CD4-positive, CD25-positive, alpha-beta regulatory T cell (primary cell): ENCODE measurements around the gene PXK. TPM values are rescaled to one million over a fixed set of nuclear protein-coding genes. Genes with fewer than 3 reads are reported as not detected.
A peak's percentile ranks its signal among the peaks of the same experiment; 100 is the strongest.

Experiments used
- ATAC-seq, 2 donors: fragments of 150-1000 bp; cut with Tn5 transposase; one replicate each; pipeline ENCODE4 v1.10.0; 2021; ENCODE audit warnings: low read depth in 2 of 2, moderate number of reproducible peaks in 2 of 2, moderate library complexity in 1 of 2
- DNase-seq, 3 donors: peaks; one replicate each; pipeline versions ENCODE4 v3.0.0 to v3.0.0-alpha.2; 2012 to 2022; ENCODE audit warnings: mixed read lengths in 1 of 3
- H3K27ac ChIP-seq: one replicate; pipeline ENCODE4 v1.7.0; 2013; ENCODE audit warnings: mild to moderate bottlenecking, low read length; ENCODE audit not compliant: insufficient read depth, poor library complexity, severe bottlenecking
- H3K27me3 ChIP-seq: one replicate; pipeline ENCODE4 v1.7.0; 2013; ENCODE audit warnings: low read length; ENCODE audit not compliant: control insufficient read depth, insufficient read depth
- H3K36me3 ChIP-seq: one replicate; pipeline ENCODE4 v1.7.0; 2013; ENCODE audit warnings: mild to moderate bottlenecking, low read length, moderate library complexity; ENCODE audit not compliant: control insufficient read depth, insufficient read depth
- H3K4me1 ChIP-seq: 2 replicates; pipeline ENCODE4 v1.7.0; 2013; ENCODE audit warnings: mild to moderate bottlenecking, low read length; ENCODE audit not compliant: insufficient read depth, control insufficient read depth, poor library complexity, severe bottlenecking
- H3K4me3 ChIP-seq: one replicate; pipeline ENCODE4 v1.7.0; 2013; ENCODE audit warnings: low read depth, mild to moderate bottlenecking, low read length, moderate library complexity
- H3K9me3 ChIP-seq, 2 experiments: 1 replicate in 1 of 2; 2 replicates in 1 of 2; pipeline ENCODE4 v1.7.0; 2013; ENCODE audit warnings: low read length in 2 of 2, mild to moderate bottlenecking in 1 of 2, moderate library complexity in 1 of 2; ENCODE audit not compliant: control insufficient read depth in 2 of 2
- H3K27ac Mint-ChIP-seq, 3 donors: one replicate each; pipeline ENCODE4 v1.8.0; 2020 to 2022; ENCODE audit warnings: mild to moderate bottlenecking in 3 of 3, mixed read lengths in 3 of 3, moderate library complexity in 2 of 3
- H3K27me3 Mint-ChIP-seq: one replicate; pipeline ENCODE4 v1.8.0; 2022; ENCODE audit warnings: mild to moderate bottlenecking, mixed read lengths
- H3K36me3 Mint-ChIP-seq: one replicate; pipeline ENCODE4 v1.8.0; 2020; ENCODE audit warnings: mixed read lengths
- H3K4me1 Mint-ChIP-seq, 4 donors: one replicate each; pipeline ENCODE4 v1.8.0; 2020 to 2022; ENCODE audit warnings: mixed read lengths in 4 of 4, mild to moderate bottlenecking in 1 of 4
- H3K4me3 Mint-ChIP-seq, 4 donors: one replicate each; pipeline ENCODE4 v1.8.0; 2020 to 2022; ENCODE audit warnings: mild to moderate bottlenecking in 4 of 4, mixed read lengths in 4 of 4, moderate library complexity in 3 of 4
- H3K9me3 Mint-ChIP-seq, 7 donors: one replicate each; pipeline ENCODE4 v1.8.0; 2020 to 2022; ENCODE audit warnings: mixed read lengths in 7 of 7, mild to moderate bottlenecking in 3 of 7, moderate library complexity in 2 of 7
- polyA plus RNA-seq, 4 donors: library from polyadenylated mRNA; unstranded; fragments of 300-500 nt; fragmentation: Illumina TruSeq; gene quantifications; one replicate each; pipeline ENCODE4 v1.2.3, GENCODE V29; 2021
- total RNA-seq: library from RNA; stranded (reverse); gene quantifications from one replicate; pipeline ENCODE4 v1.2.3, GENCODE V29; 2022

Gene PXK
- total and polyA plus RNA-seq, 5 donors from 2014 or later: 21.8 to 32.6 (median 31.8) TPM

DNA sequence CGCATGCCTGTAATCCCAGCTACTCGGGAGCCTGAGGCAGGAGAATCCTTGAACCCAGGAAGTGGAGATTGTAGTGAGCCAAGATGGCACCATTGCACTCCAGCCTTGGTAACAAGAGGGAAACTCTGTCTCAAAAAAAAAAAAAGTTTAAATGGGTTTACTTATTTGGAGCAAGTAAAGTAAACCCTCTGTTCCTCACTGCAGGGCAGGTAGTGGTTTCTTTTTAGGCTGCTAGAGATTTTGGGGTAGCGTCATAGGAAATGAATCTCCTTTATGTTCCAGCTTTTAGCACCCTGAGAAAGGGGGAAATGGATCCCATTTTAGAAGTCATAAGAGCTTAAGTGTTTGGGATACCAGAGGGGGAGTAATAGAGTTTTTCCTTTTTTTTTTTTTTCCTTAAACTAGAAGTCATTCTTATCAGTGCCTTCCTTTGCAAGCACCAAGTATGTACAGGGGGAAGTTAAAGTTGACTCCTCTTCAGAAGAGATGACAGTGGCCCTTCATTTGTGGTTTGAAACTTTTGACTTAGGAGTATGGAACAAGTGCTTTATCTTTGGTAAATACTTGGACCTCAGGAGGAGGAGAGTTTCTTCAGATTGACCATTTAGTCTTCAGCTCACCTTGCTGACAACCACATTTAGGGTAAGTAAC is 8.0 kb downstream of the PXK start:
- Mint-ChIP-seq H3K4me3 (no peak overlapping the region), H3K4me1 (peaks cover 0 to 31% (median 23%) of the 10 kb centered on the region in 4 donors), H3K27me3 (no peaks in the 10 kb centered on the region), H3K9me3 (no peaks in the 10 kb centered on the region), H3K27ac (no peak overlapping the region), H3K36me3 (peaks cover 17% of the 10 kb centered on the region)
- H3K4me3 ChIP-seq: no peak overlapping the region
- no peaks in the 10 kb centered on the region for H3K9me3 ChIP-seq
- ATAC-seq (no peak), DNase-seq (no peak)
- peaks cover under 1% of the 10 kb centered on the region for H3K4me1 ChIP-seq
- H3K27me3 ChIP-seq: no peaks in the 10 kb centered on the region
- H3K27ac ChIP-seq: no peak overlapping the region
- H3K36me3 ChIP-seq: peaks cover 3% of the 10 kb centered on the region

GRCh38 chr3:58341376-58341775 is 8.7 kb downstream of the PXK start:
- ATAC-seq (no peak), DNase-seq (no peak)
- Mint-ChIP-seq H3K4me3 (no peak overlapping the region), H3K27me3 (no peaks in the 10 kb centered on the region), H3K4me1 (peaks cover 0 to 31% (median 22%) of the 10 kb centered on the region in 4 donors), H3K9me3 (peaks cover 0 to 1% (median 0%) of the 10 kb centered on the region in 7 donors), H3K36me3 (peaks cover 21% of the 10 kb centered on the region), H3K27ac (no peak overlapping the region)
- Histone ChIP-seq H3K4me1 (no peaks in the 10 kb centered on the region), H3K36me3 (peaks cover 3% of the 10 kb centered on the region), H3K4me3 (no peak overlapping the region), H3K27me3 (no peaks in the 10 kb centered on the region), H3K27ac (no peak overlapping the region), H3K9me3 (no peaks in the 10 kb centered on the region)

- peaks cover 0 to 1% (median 0%) of the 10 kb centered on the region in 7 donors for H3K9me3 Mint-ChIP-seq
- Histone ChIP-seq H3K4me3 (no peak overlapping the region), H3K36me3 (peaks cover 3% of the 10 kb centered on the region), H3K4me1 (no peaks in the 10 kb centered on the region), H3K9me3 (no peaks in the 10 kb centered on the region), H3K27ac (no peak overlapping the region), H3K27me3 (no peaks in the 10 kb centered on the region)
- DNase-seq (no peak), ATAC-seq (no peak)
- peaks cover 5 to 33% (median 19%) of the 10 kb centered on the region in 4 donors for H3K4me1 Mint-ChIP-seq
- peaks cover 24% of the 10 kb centered on the region for H3K36me3 Mint-ChIP-seq
- no peak overlapping the region for H3K4me3 Mint-ChIP-seq
- no peaks in the 10 kb centered on the region for H3K27me3 Mint-ChIP-seq
- H3K27ac Mint-ChIP-seq: no peak overlapping the region
These were observed 10.0 kb downstream of the PXK start for GRCh38 chr3:58342676-58343075.

- Mint-ChIP-seq H3K4me1 (peaks cover 13 to 44% (median 36%) of the 10 kb centered on the region in 4 donors), H3K36me3 (peaks cover 21% of the 10 kb centered on the region), H3K4me3 (no peak overlapping the region), H3K27ac (no peak overlapping the region), H3K9me3 (peaks cover 0 to 1% (median 0%) of the 10 kb centered on the region in 7 donors), H3K27me3 (no peaks in the 10 kb centered on the region)
- peaks cover 8% of the 10 kb centered on the region for H3K4me1 ChIP-seq
- DNase-seq (no peak), ATAC-seq (no peak)
- no peaks in the 10 kb centered on the region for H3K9me3 ChIP-seq
- H3K27me3 ChIP-seq: no peaks in the 10 kb centered on the region
- H3K27ac ChIP-seq: no peak overlapping the region
- H3K36me3 ChIP-seq: peaks cover 3% of the 10 kb centered on the region
- H3K4me3 ChIP-seq: no peak overlapping the region
These were observed 12.8 kb downstream of the PXK start for GRCh38 chr3:58345457-58345856.

DNA sequence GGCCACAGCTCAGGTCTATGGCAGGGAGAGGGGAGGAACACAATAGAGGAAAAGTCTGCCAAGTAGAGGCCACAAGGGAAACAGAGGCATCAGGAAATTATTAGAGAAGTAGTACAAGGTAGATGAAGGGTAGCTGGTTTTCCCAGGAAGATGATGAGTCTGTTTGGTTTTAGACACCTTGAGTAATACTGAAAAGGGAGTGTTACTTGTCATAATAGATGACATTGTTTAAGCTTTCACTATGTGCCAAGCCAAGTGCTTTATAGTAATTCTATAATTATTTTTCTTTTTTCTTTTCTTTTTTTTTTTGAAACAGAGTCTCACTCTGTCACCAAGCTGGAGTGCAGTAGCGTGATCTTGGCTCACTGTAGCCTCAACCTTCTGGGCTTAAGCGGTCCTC is 13.7 kb downstream of the PXK start:
- Histone ChIP-seq H3K27me3 (no peaks in the 10 kb centered on the region), H3K4me3 (no peak overlapping the region), H3K4me1 (peaks cover 8% of the 10 kb centered on the region), H3K27ac (no peak overlapping the region), H3K36me3 (no peaks in the 10 kb centered on the region), H3K9me3 (no peaks in the 10 kb centered on the region)
- Mint-ChIP-seq H3K4me1 (peaks cover 13 to 47% (median 40%) of the 10 kb centered on the region in 4 donors), H3K36me3 (peaks cover 16% of the 10 kb centered on the region), H3K27ac (peak overlapping the region in 1 of 3 donors; percentile 86), H3K9me3 (peaks cover 0 to 1% (median 0%) of the 10 kb centered on the region in 7 donors), H3K4me3 (no peak overlapping the region), H3K27me3 (no peaks in the 10 kb centered on the region)
- ATAC-seq (no peak), DNase-seq (no peak)

GRCh38 chr3:58347984-58348383 is 15.3 kb downstream of the PXK start:
- ATAC-seq (no peak), DNase-seq (no peak)
- Histone ChIP-seq H3K27ac (no peak overlapping the region), H3K36me3 (no peaks in the 10 kb centered on the region), H3K4me3 (no peak overlapping the region), H3K27me3 (no peaks in the 10 kb centered on the region), H3K9me3 (no peaks in the 10 kb centered on the region), H3K4me1 (peaks cover 8% of the 10 kb centered on the region)
- no peak overlapping the region for H3K4me3 Mint-ChIP-seq
- H3K36me3 Mint-ChIP-seq: peaks cover 16% of the 10 kb centered on the region
- H3K27me3 Mint-ChIP-seq: no peaks in the 10 kb centered on the region
- no peak overlapping the region for H3K27ac Mint-ChIP-seq
- peaks cover 0 to 1% (median 0%) of the 10 kb centered on the region in 7 donors for H3K9me3 Mint-ChIP-seq
- peaks cover 13 to 46% (median 40%) of the 10 kb centered on the region in 4 donors for H3K4me1 Mint-ChIP-seq

DNA sequence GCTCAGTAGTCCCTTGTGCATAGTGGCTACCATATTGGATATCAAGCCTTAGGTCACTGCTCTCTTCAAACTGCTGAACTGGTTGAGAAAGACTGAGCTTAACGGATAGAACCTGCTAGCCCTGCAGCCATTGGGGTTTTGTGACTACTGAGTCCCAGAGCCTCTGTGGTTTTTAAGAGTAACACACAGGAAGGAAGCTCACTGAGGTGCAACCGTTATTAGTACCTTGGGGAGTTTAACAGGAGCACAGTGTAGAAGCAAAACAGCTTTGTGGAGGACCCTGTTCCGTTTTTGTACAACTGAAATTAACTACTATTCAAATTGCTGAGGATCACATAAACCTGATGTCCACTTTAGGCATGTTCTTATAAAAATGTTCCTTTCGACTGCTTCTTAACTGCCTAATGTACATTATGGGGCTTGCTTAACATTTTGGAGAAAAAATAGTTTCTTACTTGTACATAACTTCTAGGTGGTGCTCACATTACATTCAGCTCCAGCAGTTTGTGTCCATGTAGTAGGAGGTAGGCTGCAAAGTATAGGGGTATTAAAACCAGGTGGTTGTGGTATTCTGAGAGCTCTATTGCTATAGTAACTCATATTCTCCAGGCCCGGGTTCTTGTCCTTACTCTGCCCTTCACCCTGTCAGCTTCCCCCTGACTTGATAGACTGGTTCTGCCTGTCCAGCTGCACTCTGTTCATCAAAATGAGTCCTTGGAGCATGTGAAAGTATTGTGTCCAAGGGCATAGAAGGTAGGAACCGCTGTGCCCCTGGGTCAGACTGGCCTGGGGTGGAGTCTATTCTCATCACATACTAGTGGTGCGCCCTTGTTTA is 17.3 kb downstream of the PXK start:
- peaks cover 8% of the 10 kb centered on the region for H3K4me1 ChIP-seq
- H3K4me3 ChIP-seq: peak overlapping the region; percentile 3
- no peaks in the 10 kb centered on the region for H3K36me3 ChIP-seq
- peak; percentile 62 to 68 for ATAC-seq
- no peaks in the 10 kb centered on the region for H3K27me3 Mint-ChIP-seq
- no peak overlapping the region for H3K4me3 Mint-ChIP-seq
- H3K27me3 ChIP-seq: no peaks in the 10 kb centered on the region
- peaks cover 13 to 49% (median 42%) of the 10 kb centered on the region in 4 donors for H3K4me1 Mint-ChIP-seq
- H3K27ac Mint-ChIP-seq: peak overlapping the region in 1 of 3 donors; percentile 24
- peaks cover 19% of the 10 kb centered on the region for H3K36me3 Mint-ChIP-seq
- H3K9me3 ChIP-seq: no peaks in the 10 kb centered on the region
- H3K9me3 Mint-ChIP-seq: peaks cover 0 to 1% (median 0%) of the 10 kb centered on the region in 7 donors
- peak in 1 of 3 donors; percentile 75 for DNase-seq
- no peak overlapping the region for H3K27ac ChIP-seq
